Muscle of back (tissue), 11 donors: ENCODE results near the gene SORCS1. TPM values are rescaled to one million over a fixed set of nuclear protein-coding genes. Genes with fewer than 3 reads are reported as not detected.

ENCODE experiments used
- DNase-seq, 3 donors: peaks; one replicate each; pipeline versions ENCODE4 v3.0.0 to v3.0.0-alpha.2; 2013
- polyA plus RNA-seq, 10 donors: library from polyadenylated mRNA; unstranded; fragments of 120-200 nt; gene quantifications; one replicate each; pipeline ENCODE4 v1.2.1, GENCODE V29; 2013; ENCODE audit not compliant: insufficient read length in 10 of 10

The SORCS1 gene
- polyA plus RNA-seq, 10 donors = 2.5 to 5.7 (median 4.0) TPM

DNA sequence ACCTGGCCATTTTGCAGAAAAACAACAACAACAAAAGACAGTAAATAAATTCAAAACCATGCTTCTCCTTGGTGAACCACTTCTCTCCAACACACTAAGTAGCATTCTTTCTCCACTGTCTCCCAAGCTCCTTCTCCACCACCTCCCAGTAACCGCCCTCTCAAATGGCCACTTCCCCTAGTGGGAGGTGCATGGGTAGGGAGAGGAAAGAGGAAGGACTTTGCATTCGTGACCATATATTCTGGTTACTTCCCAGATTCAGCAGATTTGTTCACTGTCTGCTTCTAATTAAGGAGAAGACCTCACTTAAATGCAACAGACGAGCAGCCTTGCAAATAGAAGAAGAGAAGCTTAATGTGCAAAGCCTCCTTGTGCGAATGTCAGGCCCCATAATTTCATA, 166.8 kb downstream of the SORCS1 start:
- no peak for DNase-seq

DNA sequence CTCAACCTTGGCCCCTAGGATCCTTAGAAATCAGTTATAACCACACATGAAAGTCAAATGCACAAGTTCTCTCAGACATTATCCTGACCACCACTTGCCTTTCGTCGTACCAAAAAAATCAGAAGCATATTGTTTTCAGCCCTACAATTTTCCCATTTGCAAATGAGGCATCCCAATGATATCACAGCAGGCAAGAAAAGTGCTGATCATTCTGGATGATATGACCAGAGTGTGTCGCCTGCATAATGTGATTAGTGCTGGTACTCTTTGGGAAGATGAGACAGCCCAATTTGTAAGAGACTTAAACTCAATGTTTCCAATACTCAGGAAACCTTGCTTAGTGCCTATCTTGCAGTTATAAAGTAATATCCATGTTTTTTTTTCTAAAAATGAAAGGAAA, 168.0 kb downstream of the SORCS1 start:
- DNase-seq = no peak

DNA sequence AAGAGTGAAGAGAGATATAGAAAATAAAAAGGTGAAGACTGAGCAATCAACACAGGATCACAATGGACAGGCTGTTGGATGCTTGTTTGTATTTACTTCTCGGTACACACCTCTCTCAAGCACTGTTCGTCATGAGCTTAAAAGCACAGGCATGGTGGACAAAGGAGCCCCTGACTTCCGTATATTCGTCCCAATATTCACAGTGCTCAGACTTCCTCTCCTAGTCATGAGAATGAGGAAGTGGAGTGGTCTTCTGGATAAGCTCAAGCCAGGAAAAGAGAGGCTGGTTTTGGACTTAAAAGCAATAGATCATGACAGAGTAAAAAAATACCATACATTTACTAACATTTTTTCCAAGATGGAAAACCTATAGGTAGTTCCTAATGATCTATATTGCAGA, 172.5 kb downstream of the SORCS1 start:
- no peak for DNase-seq

DNA sequence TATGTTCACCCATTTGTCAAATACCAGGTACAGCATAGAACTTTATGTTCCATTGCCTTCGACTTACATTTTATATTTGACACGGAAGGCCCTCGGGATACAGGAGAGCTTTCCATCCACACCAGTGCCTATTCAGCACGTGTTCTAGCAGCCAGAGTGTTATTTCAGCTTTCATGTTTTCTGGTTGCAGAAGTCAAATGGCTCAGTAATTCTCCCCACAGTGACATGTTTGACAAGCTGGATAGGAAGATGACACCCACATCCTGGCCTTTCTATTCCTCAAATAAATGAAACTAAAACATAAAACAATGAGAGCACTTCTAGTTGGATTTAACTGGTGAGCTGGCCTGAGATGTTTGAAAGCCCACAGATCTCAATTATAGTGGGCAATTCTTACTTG, 173.4 kb downstream of the SORCS1 start:
- no peak for DNase-seq

DNA sequence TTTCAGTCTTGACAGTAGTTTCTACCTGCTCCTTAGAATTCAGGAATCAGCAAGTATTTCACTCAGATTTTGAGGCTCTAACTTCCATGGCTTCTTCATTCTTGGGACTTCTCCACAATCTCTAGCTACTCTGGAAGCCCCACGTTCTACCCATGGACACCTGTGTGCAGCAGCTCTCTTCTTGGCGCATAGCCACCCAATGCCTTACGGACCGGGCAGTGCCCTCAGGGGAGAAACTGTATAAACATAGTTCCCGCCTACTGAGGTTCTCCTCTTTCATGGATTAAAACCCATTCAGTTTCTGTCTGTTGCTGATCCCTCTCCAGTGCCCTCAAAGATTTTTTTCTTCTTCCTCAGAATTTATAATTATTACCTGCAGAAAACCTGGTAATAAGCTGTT, 177.1 kb downstream of the SORCS1 start:
- DNase-seq = no peak

DNA sequence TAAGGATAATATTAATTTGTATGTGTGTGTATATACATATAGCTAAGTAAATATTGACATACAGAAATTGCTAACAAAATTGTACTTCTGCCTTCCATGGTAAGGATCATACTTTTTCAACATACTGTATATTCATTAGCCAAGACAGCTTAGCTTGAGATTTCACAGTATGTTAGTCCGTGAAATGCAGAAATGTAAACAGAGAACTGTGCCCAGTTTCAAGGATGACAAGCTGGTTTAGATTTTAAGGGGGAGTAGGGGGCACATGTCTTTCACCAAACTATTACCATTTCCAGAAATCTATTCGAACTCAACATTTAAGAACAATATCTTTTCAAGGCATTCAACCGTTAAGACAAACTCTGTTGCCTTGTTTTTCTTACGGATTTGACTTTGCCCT, 182.2 kb downstream of the SORCS1 start:
- no peak for DNase-seq

DNA sequence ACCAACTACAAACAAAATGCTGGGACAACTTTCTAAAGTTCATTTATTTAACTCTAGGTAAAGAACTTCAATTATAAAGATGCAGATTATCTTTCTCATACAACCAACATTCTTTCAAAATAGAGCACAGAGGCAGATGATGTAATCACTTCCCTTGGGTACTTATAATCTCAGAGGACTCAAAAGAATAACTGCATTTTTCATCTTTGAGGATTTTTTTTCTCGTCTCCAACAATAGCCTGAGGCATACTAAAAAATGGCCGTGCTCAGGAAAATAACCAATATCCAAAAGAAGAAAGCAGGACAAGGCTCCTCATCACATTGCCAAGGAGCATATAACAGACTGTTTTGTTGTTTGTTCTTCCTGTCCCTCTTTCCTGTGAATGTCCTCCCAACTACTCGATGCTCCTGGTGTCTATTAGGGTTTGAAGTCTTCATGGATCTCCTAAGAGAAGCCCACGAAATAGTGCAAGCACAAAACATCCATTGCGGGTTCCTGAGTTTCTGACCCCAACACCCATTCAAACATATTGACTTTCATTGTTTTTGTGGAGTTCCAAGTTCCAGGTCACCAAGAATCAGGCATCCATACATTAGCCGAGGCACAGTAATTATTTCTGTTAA, 182.9 kb downstream of the SORCS1 start:
- DNase-seq = no peak

DNA sequence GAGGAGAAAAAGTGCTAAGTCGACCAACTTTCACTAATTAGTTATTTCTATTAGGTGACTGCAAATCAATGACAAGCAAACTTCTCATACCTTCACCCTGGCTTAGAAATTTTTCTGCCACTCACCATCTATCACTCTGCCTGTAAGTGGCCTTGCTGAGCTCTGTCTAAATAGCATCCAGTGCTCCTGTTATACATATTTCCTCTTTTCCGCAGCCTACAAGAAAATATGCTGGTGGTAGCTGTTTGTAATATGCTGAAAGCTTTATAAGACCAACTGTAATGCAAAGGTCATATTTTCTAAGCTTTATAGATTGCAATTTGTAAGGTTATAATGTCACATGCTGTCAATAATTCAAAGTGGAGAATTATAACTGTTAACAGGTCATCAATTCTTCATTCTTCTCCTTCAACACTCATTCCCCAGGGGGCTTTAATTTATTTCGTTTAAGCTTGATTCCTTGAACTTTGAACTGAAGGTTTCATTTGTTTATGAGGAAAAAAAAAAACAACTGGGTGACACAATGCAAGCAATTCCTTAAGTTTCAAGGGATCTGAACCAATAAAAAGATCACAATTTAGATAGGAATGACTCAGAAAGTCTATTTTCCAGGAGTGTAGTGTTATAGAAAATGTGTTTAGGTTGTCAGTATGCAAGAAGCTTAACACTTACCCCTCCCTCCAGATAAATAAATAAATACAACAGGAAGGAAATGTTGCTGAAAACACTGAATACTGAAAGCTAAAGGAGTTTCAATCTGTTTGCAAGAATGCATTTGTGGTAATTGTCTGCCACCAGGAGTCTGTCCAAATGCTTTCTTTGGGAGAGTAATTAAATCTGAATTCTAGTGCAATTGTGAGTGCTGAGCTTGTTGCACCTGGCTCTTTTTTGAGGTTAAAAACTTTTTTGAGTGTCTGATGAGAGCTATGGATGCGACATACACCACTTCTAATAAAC, 183.7 kb downstream of the SORCS1 start:
- DNase-seq = no peak

DNA sequence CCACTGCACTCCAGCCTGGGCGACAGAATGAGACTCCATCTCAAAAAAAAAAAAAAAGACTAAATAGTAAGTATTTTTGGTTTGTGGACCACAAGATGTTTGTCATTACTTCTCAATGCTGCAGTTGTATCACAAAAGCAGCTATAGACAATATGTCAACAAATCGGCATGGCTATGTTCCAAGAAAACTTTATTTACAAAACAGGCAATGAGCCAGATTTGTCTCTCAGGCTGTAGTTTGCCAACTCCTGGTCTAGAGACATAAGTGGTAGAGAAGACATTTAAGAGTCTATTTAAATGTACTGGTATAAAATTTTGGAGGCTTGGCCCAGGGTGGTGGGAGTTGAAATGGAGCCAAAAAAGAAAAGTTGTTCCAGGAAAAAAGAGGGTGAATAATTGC, 185.8 kb downstream of the SORCS1 start:
- DNase-seq = no peak

DNA sequence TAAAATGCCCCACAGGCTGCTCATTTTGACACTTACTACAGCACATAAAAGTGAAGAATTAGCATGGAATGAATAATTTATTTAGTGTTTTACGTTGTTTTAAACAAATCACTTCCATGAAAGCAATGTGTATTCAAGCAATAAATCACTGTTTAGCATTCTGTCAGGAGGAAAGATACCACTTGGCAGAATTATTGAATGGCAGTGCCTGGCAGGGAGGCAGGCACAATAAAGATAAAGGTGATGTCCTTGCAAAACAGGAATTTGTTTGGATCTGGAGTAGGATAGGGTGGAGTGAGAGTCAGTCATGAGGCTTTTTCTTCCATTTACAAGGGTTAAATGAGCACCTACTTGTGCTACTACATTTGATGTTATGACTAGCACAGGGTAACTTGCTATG, 190.8 kb downstream of the SORCS1 start:
- DNase-seq = no peak

DNA sequence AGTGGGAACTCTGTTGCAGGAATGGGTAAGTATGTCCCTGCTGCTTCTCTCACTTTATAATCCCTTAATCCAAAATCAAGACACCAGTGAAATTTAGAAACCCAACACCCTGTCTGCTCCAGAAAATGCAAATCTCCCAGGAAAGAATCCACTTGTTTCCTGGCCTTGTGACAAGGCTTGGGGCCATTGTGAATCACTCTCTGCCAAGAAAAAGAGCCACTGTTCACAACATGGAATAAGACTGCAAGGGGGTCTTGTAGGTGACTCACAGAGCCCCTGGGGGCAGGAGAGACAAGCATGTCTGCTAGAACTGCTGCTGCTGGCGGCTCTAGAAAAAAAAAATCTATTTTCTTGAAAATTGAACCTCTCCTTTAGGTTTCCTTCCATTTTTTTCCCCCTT, 191.2 kb downstream of the SORCS1 start:
- DNase-seq = no peak

DNA sequence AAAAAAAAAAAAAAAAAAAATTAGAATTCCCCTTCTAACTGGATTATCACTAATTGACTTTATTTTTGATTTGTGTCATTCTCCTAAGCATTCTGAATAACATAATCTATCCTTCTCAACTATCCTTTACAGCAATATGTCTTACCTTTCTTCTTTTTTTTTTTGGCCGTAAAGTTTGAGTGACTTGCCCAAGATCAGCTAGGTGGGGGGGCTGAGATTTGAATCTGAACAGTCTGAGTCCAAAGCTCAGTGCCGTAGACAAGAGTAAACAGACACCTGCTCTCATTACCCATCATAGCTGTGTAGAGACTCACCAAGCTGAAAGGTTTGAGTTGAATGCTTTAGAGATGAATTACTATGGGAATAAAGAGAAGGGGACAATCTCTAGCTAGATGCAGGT, 192.1 kb downstream of the SORCS1 start:
- no peak for DNase-seq

DNA sequence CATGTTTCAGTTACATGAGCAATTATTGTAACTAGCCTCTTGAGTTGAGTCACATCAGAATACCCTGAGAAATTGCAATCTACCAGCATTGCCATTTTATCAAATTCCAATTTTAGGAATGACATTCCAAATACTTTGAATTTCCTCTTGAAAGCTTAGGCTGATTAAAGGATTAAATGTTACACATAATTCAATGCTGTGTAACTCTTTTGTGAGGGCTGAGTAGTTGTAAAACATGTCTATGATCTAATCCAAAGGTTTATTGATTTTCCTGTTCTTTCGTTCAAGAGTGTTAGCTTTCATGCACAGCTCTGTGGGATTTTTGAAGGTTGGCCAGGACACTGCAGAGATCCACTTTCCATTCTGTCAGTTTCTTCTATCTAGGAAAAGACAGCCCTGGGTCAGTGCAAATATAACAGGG, 193.1 kb downstream of the SORCS1 start:
- peak in 1 of 3 donors; percentile 29 for DNase-seq

DNA sequence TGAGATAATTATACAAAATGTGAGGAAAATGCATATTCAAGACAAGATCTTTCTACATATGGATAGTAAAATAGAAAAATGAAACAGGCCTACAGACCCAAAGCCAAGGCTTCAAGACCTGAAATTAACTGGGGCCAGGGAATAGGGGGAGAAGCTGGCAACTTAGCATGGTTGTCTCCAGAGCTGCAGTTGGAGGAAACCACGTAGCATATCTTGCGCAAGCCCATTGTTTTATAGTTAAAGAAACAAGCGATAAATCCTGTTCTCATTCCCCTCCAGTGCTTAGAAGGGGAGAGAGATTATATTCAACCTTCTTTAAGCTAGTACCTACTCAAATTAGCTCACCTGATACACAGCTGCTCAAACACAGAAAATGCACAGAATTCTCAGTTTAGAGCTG, 197.1 kb downstream of the SORCS1 start:
- no peak for DNase-seq

DNA sequence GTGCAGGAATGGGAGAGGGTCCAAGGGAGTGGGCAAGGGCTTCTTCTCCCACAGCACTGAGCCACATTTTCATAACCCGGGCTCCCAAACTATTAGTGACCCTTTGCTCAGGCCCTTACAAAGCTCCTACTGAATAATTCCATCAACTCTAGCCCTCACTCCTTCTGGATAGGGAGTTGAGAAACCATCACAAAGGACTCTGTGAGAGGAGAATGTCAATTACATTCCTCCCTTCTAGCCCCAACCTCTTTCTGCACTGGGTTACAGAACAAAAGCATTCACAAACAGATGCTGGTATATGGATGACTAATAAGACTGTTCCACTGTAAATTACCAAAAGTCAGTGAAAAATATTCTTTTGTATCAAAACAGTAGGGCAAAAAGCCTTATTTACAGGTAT, 203.7 kb downstream of the SORCS1 start:
- DNase-seq = no peak

DNA sequence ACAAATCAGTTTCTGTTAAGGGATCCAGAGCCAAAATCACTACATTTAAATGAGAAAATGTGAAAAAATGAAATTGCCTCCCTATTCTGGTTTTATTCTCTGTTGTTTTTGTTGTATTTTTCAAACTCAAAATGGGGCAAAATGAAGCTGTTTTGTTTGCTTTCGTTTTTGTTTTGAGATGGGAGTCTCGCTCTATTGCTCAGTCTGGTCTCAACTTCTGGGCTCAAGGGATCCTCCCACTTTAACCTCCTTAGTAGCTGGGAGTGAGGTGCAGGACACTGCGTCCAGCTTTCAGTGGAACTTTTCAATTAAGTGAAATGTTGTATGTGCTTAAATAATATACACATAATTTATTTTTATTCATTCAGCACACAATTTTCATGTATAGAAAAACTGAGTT, 205.0 kb downstream of the SORCS1 start:
- DNase-seq = no peak

DNA sequence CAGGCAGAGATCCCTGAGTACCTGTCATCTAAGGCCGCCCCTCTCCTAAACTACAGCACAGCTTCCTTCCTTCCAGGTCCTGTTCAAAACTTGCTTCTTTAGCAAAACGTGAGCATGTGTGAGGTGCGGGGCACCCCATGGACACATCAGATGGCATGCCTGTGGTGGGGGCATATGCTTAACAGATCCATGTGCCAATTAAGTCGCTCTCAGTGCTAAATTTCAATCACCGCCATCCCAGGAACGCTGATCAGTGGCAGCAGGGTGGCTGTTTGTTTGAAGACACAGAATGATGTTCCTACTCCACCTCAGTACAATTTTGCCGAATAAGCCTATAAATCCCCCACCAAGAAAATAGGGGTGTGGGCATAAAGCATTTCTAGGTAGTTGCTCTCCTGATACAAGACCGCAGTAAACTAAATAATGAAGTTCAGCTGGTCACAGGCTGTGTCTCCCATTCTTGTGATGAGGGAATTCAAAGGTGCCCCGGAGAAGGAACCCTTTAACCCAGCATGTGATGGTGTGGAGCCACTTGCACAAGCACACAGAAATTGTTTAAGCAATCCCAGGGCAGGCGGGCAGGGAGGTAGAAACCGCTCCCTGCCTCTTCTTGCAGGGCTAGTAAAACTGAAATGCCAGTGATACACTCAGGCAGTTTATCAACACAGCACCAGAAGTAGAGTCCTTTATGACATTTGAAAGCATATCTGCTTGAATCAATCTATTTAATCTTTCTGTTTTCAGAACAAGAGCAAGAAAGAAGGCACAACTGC, 205.7 kb downstream of the SORCS1 start:
- no peak for DNase-seq

DNA sequence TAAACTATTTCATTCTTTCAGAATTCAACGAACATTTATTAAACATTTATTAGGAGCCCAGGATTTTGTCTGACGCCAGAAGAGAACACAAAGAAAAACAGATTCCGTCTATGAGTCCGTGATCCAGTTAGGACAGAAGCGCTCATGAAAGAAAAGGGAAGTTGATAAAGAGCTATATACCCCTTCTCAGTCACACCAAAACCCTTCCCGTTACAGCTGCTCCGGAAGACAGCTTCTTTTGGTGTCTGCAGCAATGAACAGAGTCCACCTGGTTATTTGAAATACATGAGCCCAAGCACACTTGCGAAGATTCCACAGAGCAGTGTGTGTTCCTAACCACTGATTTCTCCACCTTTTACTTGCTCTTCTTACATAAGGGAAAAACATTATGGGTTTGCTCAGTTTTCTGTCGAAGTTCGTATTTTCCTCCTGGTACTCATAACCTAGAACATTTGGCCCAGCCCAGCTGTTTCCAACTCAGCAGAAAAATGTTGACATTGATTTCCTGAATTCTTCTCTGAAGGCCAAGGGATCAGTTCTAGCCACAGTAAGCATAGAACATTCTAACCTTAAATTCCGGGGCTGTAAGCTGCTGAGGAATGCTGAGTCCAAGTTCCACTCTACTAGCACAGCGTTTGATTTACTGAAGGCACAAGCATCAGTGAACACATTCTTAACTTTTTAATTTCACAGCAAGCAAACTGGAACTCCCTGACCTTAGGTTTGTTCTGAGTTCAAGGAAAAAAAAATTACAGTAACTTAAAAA, 206.5 kb downstream of the SORCS1 start:
- no peak for DNase-seq

DNA sequence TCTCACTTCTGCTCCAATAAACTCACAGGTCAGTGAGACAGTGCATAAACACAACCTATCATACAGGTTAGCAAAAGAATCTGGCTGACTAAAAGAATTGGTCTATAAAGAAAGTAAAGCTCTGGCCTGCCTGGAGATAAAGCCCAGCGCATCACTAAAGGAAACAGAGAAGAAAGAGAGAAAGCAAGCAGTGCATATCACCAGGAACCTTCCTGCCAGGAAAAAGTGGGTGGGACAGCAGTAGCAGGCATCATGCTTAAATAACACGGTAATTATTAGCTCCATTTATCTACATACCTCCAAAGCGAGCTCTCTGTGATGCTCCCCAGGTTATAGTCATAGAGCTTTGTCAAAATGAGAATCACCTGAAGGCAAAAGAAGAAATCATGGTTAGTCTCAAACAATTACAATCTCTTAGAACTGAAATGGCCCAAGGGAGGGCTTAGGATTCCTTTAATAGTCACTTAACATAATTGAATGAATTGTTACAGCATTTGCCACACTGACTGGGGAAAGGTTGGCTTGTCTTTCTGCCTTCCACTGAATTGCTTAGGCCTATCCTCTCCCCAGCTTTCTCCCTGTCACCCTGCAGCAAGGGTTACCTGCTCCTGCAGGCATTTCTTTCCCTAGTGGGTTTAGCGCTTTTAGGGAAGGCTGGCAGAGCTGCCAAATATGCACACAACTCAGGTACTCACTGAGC, 208.1 kb downstream of the SORCS1 start:
- DNase-seq = no peak

DNA sequence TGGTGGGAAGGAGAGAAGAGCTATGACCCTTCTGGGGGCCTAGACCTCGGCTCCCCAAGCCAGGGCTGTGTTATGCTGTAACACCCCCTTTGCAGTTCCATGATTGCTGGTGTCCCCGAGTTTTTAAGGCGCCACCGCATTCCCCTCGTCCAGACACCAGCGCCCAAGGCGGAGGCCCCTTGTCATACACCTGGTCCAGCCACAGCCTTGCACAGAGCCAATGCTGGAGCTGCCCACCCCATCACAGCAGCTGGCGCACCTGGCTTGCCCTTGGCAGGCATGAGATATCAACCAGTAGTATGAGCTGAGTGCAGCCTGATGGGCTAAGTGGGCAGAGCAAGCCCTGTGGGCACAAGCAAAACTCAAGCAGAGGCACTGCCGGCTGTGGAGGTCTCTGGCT, 209.4 kb downstream of the SORCS1 start:
- DNase-seq = no peak

DNA sequence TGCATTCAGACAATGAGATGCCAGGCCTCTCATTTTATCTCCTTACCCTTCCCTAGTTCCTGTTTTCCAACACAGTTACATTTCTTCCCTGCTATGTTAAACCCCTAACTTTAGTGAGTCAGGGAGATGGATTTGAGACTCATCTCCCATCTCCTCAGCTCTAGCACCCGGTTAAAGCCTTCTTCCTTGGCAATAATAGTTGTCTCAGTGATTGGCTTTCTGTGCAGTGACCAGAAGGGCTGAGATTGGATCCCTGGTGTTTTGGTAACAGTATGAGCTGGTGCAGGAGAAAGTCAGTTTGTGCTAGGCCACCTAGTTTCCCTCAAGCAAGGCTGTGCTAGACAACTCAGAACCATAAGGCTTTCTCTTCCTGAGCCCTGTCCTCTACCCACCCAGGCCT, 212.5 kb downstream of the SORCS1 start:
- DNase-seq = no peak
